ENCODE data around the gene FLYWCH1. TPM values are rescaled to one million over a fixed set of nuclear protein-coding genes. Genes with fewer than 3 reads are reported as not detected.

Gene FLYWCH1
- total and polyA plus RNA-seq, 7 experiments from 2014 or later: 12.4 to 149 (median 72.3) TPM

- ATAC-seq: no peak
- CTCF ChIA-PET: interaction anchor here (1.2 kb wide), 1 partner anchor 49 kb away, joined by 3 read pairs; no protein-coding TSS in a partner anchor
These were observed 39.8 kb upstream of the FLYWCH1 start for GRCh38 chr16:2871926-2872325.

DNA sequence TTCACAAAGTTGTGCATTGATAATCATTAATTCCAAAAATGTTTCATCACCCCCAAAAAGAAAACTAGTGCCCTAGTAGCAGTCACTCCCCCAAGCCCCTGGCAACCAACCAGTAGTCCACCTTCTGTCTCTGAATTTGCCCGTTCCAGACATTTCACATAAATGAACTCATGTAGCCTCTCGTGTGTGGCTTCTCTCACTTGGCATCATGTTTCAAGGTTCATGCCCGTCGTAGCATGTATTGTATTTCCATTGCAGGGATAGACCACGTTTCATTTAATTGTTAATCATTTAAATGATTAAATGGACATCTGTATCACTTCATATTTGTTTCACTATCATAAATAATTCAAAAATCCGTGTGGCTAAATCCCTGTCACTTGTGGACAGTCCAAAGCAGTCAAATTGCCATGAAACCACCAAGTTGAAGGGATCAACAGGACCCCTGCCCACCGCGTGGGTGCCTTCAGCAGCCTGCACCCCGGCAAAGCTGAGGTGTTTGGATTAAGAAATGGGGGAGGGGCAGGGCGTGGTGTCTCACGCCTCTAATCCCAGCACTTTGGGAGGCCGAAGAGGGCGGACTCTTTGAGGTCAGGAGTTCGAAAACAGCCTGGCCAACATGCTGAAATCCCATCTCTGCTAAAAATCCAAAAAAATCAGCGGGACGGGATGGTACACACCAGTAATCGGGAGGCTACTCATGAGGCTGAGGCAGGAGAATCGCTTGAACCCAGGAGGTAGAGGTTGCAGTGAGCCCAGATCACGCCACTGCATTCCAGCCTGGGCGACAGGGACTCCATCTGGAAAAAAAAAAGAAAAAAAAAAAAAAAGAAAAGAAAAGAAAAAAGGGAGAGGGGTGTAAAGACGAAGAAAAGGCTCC is 37.5 kb upstream of the FLYWCH1 start:
- H3K9me3 ChIP-seq (ENCODE audit: control insufficient read depth in 2 of 3, low read length in 3 of 3): no peaks in the 10 kb centered on the region
- ChIA-PET CTCF (interaction anchor here (1.4 kb wide), 1 partner anchor 46 kb away, joined by 3 read pairs; no protein-coding TSS in a partner anchor), POLR2A (interaction anchor here (0.6 to 0.7 kb wide), 3 partner anchors 36 to 126 kb away, joined by 3 to 4 read pairs (median 3); no protein-coding TSS in a partner anchor)
- H3K36me3 ChIP-seq (ENCODE audit: control insufficient read depth in 2 of 3, insufficient read depth in 3 of 3, low read length in 3 of 3): no peaks in the 10 kb centered on the region
- H3K4me3 ChIP-seq (ENCODE audit: low read length): no peak overlapping the region
- H3K27ac Mint-ChIP-seq: no peak overlapping the region
- no peaks in the 10 kb centered on the region for H3K4me1 ChIP-seq (ENCODE audit: control insufficient read depth in 2 of 2, insufficient read depth in 2 of 2, low read length in 2 of 2)
- no peak for ATAC-seq
- peaks cover 0 to 9% (median 0%) of the 10 kb centered on the region in 5 donors for H3K27me3 Mint-ChIP-seq
- DNase-seq: no peak
- H3K9me3 Mint-ChIP-seq: no peaks in the 10 kb centered on the region
- H3K27me3 ChIP-seq (ENCODE audit: control insufficient read depth in 2 of 2, insufficient read depth in 2 of 2, low read length in 2 of 2): no peaks in the 10 kb centered on the region
- no peak overlapping the region for H3K27ac ChIP-seq (ENCODE audit: low read depth, low read length)
- no peaks in the 10 kb centered on the region for H3K36me3 Mint-ChIP-seq
- peaks cover 0 to 5% (median 0%) of the 10 kb centered on the region in 7 donors for H3K4me1 Mint-ChIP-seq
- H3K4me3 Mint-ChIP-seq: no peak overlapping the region
- intact Hi-C loops (cut with micrococcal nuclease): no loop called here

More at GRCh38 chr16:2871926-2872325, 39.8 kb upstream of the FLYWCH1 start:
- Histone ChIP-seq H3K9me3 (ENCODE audit: control insufficient read depth in 2 of 3, low read length in 3 of 3) (no peaks in the 10 kb centered on the region), H3K4me1 (ENCODE audit: control insufficient read depth in 2 of 2, insufficient read depth in 2 of 2, low read length in 2 of 2) (no peaks in the 10 kb centered on the region), H3K27me3 (ENCODE audit: control insufficient read depth in 2 of 2, insufficient read depth in 2 of 2, low read length in 2 of 2) (no peaks in the 10 kb centered on the region), H3K27ac (ENCODE audit: low read depth, low read length) (no peak overlapping the region), H3K4me3 (ENCODE audit: low read length) (no peak overlapping the region), H3K36me3 (ENCODE audit: control insufficient read depth in 2 of 3, insufficient read depth in 3 of 3, low read length in 3 of 3) (no peaks in the 10 kb centered on the region)
- no peak overlapping the region for H3K4me3 Mint-ChIP-seq
- intact Hi-C loops (cut with micrococcal nuclease): no loop called here
- H3K9me3 Mint-ChIP-seq: no peaks in the 10 kb centered on the region
- peaks cover 0 to 9% (median 0%) of the 10 kb centered on the region in 5 donors for H3K27me3 Mint-ChIP-seq
- POLR2A ChIA-PET: interaction anchor here (0.9 to 1.2 kb wide), 2 partner anchors 11 to 44 kb away, joined by 3 to 5 read pairs; partner anchors contain the start of gene FLYWCH2
- peaks cover 0 to 17% (median 10%) of the 10 kb centered on the region in 7 donors for H3K4me1 Mint-ChIP-seq
- DNase-seq: no peak
- no peaks in the 10 kb centered on the region for H3K36me3 Mint-ChIP-seq
- H3K27ac Mint-ChIP-seq: no peak overlapping the region

DNA sequence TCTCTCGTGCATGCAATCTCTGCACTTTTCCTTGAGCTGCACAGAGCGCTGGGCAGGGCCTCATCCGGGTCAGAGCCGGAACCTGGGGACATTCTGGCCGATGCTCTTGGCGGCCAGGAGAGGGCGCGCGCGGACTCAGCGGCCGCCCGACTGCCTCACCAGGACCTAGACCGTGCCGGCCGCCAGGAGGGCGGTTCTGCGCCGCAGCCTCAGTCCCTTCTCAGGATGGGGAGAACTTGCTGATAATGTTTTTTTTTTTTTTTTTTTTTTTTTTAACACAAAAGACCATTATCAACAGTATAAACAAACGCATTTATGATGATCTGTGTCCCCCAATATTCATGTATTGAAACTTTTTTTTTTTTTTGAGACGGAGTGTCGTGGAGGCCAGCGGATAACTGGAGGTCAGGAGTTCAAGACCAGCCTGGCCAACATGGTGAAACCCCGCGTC is 36.8 kb upstream of the FLYWCH1 start:
- no peaks in the 10 kb centered on the region for H3K36me3 Mint-ChIP-seq
- H3K36me3 ChIP-seq (ENCODE audit: control insufficient read depth in 2 of 3, insufficient read depth in 3 of 3, low read length in 3 of 3): no peaks in the 10 kb centered on the region
- no peaks in the 10 kb centered on the region for H3K9me3 Mint-ChIP-seq
- intact Hi-C loops (cut with micrococcal nuclease): loop anchor here (1.0 kb wide), 4 partner anchors 8 to 52 kb away; partner anchors contain the start of gene FLYWCH2 (in 1 of the 2)
- POLR2A ChIA-PET: interaction anchor here (0.6 to 0.7 kb wide), 3 partner anchors 35 to 127 kb away, joined by 3 to 4 read pairs (median 3); no protein-coding TSS in a partner anchor
- DNase-seq: peak in 8 of 9 donors; percentile 42 to 70 (median 48)
- H3K4me3 Mint-ChIP-seq: no peak overlapping the region
- H3K27me3 Mint-ChIP-seq: peaks cover 0 to 9% (median 0%) of the 10 kb centered on the region in 5 donors
- no peaks in the 10 kb centered on the region for H3K9me3 ChIP-seq (ENCODE audit: control insufficient read depth in 2 of 3, low read length in 3 of 3)
- H3K27ac Mint-ChIP-seq: no peak overlapping the region
- no peaks in the 10 kb centered on the region for H3K4me1 Mint-ChIP-seq
- CTCF ChIA-PET: interaction anchor here (0.7 kb wide), 1 partner anchor 499 kb away, joined by 6 read pairs; no protein-coding TSS in a partner anchor
- no peaks in the 10 kb centered on the region for H3K4me1 ChIP-seq (ENCODE audit: control insufficient read depth in 2 of 2, insufficient read depth in 2 of 2, low read length in 2 of 2)
- ATAC-seq: peak; percentile 100
- H3K27ac ChIP-seq (ENCODE audit: low read depth, low read length): no peak overlapping the region
- no peak overlapping the region for H3K4me3 ChIP-seq (ENCODE audit: low read length)
- no peaks in the 10 kb centered on the region for H3K27me3 ChIP-seq (ENCODE audit: control insufficient read depth in 2 of 2, insufficient read depth in 2 of 2, low read length in 2 of 2)

- H3K27ac Mint-ChIP-seq: no peak overlapping the region
These were observed 31.8 kb upstream of the FLYWCH1 start for GRCh38 chr16:2879854-2880508.

DNA sequence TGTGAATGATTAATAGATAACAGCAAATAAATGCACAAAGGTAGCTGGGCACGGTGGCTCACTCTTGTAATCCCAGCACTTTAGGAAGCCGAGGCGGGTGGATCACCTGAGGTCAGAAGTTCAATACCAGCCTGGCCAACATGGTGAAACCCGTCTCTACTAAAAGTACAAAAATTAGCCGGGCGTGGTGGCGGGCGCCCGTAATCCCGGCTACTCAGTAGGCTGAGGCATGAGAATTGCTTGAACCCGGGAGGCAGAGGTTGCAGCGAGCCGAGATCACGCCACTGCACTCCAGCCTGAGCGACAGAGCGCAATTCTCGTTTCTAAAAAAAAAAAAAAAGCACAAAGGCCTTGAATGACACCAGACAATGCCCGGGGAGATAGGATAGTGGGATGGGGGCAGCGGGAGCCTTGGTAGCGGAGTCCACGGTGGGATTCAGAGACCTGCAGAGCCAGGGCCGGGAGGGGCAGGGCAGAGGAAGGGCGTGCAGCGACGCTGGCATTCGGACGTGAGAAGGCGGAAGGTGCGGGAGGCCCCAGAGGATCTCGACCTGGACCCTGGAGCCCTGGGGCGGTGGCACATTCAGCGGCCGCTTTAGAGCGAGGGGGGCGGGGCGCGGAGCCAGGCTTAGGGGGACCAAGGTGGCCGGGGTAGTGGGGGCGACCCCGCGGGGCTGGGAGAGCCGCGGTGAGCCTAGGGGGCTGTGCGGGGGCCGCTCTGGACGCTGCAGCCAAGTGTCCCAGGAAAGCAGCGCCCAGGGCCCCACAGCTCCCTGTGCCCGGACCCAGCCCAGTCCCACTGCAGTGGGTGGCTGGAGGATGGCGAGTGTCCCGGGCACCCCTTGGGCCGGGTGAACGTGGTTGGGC is 29.7 kb upstream of the FLYWCH1 start:
- Histone ChIP-seq H3K36me3 (ENCODE audit: control insufficient read depth in 2 of 3, insufficient read depth in 3 of 3, low read length in 3 of 3) (peaks cover 0 to 3% (median 0%) of the 10 kb centered on the region in 3 experiments), H3K4me1 (ENCODE audit: control insufficient read depth in 2 of 2, insufficient read depth in 2 of 2, low read length in 2 of 2) (peaks cover 6% of the 10 kb centered on the region in 2 donors), H3K27ac (ENCODE audit: low read depth, low read length) (peak overlapping the region; percentile 84), H3K4me3 (ENCODE audit: low read length) (peak overlapping the region; percentile 69), H3K9me3 (ENCODE audit: control insufficient read depth in 2 of 3, low read length in 3 of 3) (no peaks in the 10 kb centered on the region), H3K27me3 (ENCODE audit: control insufficient read depth in 2 of 2, insufficient read depth in 2 of 2, low read length in 2 of 2) (no peaks in the 10 kb centered on the region)
- intact Hi-C loops (cut with micrococcal nuclease): loop anchor here (1.0 to 5.0 kb wide), 7 partner anchors 14 to 1735 kb away; partner anchors contain the start of genes ELOB (in 1 of the 2), FLYWCH1 (in 1 of the 2), HCFC1R1 (in 1 of the 2) and PKMYT1 (in 1 of the 2)
- peaks cover 0 to 3% (median 0%) of the 10 kb centered on the region in 5 donors for H3K36me3 Mint-ChIP-seq
- no peaks in the 10 kb centered on the region for H3K9me3 Mint-ChIP-seq
- DNase-seq (peak in 5 of 9 donors; percentile 34 to 44 (median 38)), ATAC-seq (no peak)
- ChIA-PET CTCF (interaction anchor here (0.7 to 2.3 kb wide), 7 partner anchors 9 to 888 kb away, joined by 3 to 8 read pairs (median 4); no protein-coding TSS in a partner anchor), POLR2A (interaction anchor here (0.7 to 2.8 kb wide), 10 partner anchors 10 to 894 kb away, joined by 3 to 37 read pairs (median 6); partner anchors contain the start of genes ELOB and FLYWCH1)
- peak overlapping the region; percentile 90 to 97 (median 94) for H3K4me3 Mint-ChIP-seq
- H3K27ac Mint-ChIP-seq: peak overlapping the region; percentile 93 to 99 (median 97)
- H3K4me1 Mint-ChIP-seq: peaks cover 0 to 18% (median 13%) of the 10 kb centered on the region in 7 donors
- H3K27me3 Mint-ChIP-seq: no peaks in the 10 kb centered on the region

More at GRCh38 chr16:2879854-2880508, 31.8 kb upstream of the FLYWCH1 start:
- Histone ChIP-seq H3K4me1 (ENCODE audit: control insufficient read depth in 2 of 2, insufficient read depth in 2 of 2, low read length in 2 of 2) (peaks cover 6% of the 10 kb centered on the region in 2 donors), H3K4me3 (ENCODE audit: low read length) (no peak overlapping the region), H3K9me3 (ENCODE audit: control insufficient read depth in 2 of 3, low read length in 3 of 3) (no peaks in the 10 kb centered on the region), H3K27ac (ENCODE audit: low read depth, low read length) (no peak overlapping the region), H3K27me3 (ENCODE audit: control insufficient read depth in 2 of 2, insufficient read depth in 2 of 2, low read length in 2 of 2) (no peaks in the 10 kb centered on the region), H3K36me3 (ENCODE audit: control insufficient read depth in 2 of 3, insufficient read depth in 3 of 3, low read length in 3 of 3) (peaks cover 0 to 3% (median 0%) of the 10 kb centered on the region in 3 experiments)
- Mint-ChIP-seq H3K4me1 (peaks cover 0 to 12% (median 8%) of the 10 kb centered on the region in 7 donors), H3K36me3 (no peaks in the 10 kb centered on the region), H3K27me3 (peaks cover 0 to 3% (median 0%) of the 10 kb centered on the region in 5 donors), H3K4me3 (peak overlapping the region in 4 of 10 donors; percentile 8 to 43 (median 31)), H3K9me3 (no peaks in the 10 kb centered on the region)
- ChIA-PET CTCF (interaction anchor here (0.8 to 1.2 kb wide), 2 partner anchors 15 to 47 kb away, joined by 3 to 4 read pairs; no protein-coding TSS in a partner anchor), POLR2A (no interaction called here)
- DNase-seq (no peak), ATAC-seq (no peak)
- intact Hi-C loops (cut with micrococcal nuclease): loop anchor here (5.0 kb wide), 3 partner anchors 102 to 1737 kb away; partner anchors contain the start of genes ELOB (in 1 of the 2) and PKMYT1 (in 1 of the 2)

All from naive thymus-derived CD4-positive, alpha-beta T cell (primary cell).